ENCODE results near the gene TCF12.
A peak's percentile ranks its signal among the peaks of the same experiment; 100 is the strongest.
"Not testable (repeated sequence)": the region's sequence is repeated elsewhere in the genome, so short reads cannot be mapped to it uniquely, and the experiment has no call there.

Gene TCF12

DNA sequence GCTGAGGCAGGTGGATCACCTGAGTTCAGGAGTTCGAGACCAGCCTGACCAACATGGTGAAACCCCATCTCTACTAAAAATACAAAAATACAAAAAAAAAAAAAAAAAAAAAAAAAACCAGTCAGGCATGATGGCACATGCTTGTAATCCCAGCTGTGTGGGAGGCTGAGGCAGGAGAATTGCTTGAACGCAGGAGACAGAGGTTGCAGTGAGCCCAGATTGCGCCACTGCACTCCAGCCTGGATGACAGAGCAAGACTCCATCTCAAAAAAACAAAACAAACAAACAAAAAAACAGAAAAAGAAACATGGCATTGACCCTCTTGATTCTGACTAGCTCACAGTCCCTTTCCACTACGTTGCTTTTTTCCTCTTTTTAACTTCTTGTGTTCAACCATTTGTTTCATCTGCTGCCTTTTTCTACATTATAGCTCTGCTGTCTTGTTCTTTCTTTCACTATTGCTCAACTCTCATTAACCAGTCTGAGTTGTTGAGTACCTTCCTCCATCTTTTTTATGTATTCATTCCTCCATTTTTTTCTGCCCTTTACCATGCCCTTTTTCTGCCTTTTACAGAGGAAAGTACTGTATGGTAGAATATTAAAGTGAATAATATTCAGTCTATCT lies 179.6 kb downstream of the TCF12 start:
- DNase-seq: not testable (repeated sequence)

DNA sequence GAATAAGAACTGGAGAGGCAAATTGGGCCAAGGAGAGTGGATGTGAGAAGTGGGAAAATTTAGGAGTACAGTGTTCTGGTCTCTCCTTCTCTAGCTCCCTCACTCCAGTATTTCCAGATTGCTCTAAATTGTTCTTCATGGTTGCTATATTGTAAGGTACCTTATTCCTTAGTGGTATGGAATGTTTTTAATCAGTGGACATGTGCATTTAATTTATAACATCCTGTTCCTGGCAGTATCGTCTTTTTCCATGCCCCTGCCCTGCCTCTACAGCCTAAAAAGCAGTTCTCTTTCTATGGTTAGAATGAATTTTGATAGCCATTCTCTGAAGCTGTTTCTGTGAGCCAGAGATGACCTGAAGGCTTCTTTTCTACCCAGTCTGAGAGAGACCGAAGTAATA lies 180.5 kb downstream of the TCF12 start:
- DNase-seq: no peak

DNA sequence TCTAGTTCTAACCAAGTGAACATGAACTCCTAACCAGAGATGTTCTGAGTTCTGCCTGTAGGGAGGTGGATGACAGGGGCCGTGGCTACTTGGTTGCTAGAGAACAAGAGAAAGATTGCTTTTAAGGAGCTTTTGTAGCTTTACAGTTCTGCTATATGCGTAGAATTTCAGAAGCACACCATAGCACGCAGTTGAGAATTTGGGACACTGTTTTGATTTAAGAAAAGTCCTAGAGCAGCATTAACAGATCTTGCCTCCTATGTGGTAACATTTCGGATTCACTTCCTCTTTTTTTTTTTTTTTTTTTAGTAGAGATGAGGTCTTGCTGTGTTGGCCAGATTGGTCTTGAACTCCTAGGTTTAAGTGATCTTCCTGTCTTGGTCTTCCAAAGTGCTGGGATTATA lies 181.7 kb downstream of the TCF12 start:
- no peak for DNase-seq

DNA sequence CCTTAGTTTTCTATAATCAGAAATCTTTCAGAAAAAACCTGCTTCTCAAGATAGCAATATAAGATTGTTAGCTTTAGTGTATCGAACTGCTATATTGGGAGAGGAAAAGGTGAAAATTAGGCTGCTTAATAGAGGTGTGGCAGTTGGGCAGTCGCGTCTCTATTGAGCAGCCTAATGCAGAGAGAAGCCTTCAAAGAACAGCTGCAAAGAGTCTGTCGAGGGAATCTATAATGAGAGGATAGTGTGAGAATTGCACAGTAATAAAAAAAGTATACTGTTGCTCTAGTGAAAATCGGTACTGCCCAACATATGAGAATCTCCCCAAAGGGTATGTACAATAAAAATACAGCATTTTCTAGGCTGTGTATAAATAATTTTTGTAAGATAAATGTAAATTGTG lies 184.4 kb downstream of the TCF12 start:
- DNase-seq: no peak

DNA sequence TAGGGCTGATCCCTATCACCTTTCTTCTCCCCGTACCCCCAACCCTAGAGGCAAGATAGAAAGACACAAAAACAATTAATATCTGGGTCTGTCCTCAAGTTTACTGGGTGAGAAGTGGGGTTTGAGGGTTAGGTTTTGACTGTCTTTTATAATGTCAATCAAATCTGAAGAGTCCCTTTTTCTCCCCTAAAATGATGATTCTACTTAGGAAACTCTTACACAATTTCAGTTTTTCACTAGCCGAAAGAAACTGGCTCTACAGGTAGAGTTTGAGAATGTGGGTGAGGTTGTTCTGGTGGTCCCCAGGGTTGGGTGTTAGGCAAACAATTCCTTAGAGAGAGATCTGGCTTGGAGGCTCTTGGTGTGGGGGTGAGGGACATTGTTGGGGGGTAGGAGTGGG lies 189.9 kb downstream of the TCF12 start:
- no peak for DNase-seq

DNA sequence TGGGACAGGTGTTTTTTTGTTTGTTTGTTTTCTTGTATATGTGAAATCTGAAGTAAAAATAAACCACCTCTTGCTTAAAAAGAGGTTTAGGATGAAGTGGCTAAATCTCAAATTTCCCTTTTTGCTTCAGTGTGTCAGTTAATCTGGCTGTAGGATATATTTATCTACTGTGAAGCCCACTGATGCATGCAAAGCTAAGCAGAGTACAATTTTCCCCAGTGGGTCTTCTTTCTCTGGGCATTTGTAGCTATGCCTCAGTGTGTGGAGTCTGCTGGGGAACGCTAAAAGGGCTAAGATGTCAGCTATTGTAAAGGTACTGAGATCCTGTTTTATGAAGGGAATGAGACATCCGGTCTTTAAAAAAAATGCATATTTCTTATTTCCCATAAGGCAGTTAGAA lies 190.6 kb downstream of the TCF12 start:
- no peak for DNase-seq

DNA sequence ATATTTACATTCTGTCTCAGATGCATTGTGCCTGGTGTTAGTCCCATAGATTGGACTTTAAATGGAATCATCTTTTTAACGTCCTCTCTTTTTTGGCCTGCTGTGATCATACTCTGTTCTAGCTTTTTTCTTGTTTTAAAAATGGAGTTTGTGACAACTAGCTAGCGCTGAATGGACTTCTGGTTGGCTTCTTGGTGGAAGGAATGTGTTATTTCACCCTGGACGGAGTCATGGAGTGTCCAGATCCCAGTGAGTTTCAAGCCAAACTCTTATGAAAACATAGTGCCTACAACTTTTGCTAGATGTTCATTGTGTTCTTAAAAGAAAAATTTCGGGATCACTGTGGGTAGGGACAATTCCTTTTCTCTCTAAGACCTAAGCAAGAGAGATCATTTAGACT lies 192.6 kb downstream of the TCF12 start:
- DNase-seq: no peak

DNA sequence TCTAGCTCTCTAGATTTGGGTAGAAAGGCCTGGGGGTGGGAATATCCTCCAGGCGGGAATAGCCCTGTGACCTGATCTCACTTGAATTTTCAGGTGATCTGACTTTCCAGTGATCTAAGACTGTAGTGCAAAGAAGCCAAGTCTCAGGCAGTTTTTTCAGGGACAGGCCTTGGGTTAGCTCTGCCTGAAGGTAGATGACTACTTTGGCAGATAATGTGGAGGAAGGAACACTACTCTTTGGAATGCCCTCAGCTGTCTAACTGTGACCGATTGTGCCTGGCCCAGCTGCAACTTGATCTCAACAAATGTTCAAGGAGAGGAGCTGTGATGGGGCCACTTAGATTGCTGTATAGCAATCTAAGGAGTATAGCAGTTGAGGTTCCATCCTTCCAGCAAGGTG lies 193.7 kb downstream of the TCF12 start:
- DNase-seq: no peak

DNA sequence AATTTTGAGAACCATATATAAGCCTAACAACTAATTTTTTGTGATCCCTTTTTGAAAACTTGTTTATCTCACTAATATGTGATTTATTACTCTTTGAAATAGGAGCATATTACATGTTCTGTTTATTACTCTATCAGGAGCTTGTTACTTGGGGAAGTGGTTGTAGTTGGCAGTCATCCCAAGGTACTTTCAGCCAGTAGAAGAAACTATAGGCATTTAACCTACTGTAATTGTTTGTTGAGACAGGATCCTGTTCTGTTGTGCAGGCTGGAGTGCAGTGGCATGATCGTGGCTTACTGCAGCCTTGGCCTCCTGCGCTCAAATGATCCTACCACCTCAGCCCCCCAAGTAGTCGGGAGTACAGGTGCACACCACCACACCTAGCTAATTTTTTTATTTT lies 195.6 kb downstream of the TCF12 start:
- DNase-seq: no peak

DNA sequence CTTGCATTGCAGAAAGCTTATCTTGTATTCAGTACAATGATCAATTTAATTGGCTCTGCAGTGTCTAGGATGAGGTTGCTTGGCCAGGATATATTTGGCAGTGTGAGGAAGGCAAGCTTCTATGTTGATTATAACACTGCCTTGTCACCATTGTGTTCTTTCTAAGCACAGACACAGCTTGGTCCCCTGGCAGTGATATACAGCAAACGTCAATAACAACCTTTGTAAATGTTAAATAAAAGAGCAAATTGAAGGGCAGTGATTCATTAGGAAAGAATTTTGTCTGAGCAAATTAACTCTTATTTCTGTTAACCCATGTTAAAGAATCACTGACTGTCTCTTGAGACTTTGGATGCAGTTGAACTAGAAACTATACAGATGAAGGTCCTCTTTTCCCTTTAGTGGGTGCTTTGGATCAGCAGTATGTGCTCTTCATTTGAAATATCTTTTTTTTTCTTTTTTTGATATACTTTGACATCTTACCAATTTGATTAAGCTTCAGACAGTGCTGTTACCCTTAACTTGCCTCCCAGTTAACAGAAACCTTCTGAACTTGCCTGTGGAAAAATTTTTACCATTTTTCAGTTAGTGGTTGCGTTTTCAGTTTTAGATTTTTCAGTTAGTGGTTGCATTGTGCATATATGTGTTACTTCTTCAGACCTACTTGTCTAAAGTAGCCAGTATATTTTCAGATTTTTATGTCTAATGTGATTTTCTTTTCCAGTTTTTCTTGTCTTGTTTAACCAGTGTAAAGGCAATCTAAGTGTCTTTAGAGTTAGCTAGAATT lies 199.8 kb downstream of the TCF12 start:
- DNase-seq: no peak

DNA sequence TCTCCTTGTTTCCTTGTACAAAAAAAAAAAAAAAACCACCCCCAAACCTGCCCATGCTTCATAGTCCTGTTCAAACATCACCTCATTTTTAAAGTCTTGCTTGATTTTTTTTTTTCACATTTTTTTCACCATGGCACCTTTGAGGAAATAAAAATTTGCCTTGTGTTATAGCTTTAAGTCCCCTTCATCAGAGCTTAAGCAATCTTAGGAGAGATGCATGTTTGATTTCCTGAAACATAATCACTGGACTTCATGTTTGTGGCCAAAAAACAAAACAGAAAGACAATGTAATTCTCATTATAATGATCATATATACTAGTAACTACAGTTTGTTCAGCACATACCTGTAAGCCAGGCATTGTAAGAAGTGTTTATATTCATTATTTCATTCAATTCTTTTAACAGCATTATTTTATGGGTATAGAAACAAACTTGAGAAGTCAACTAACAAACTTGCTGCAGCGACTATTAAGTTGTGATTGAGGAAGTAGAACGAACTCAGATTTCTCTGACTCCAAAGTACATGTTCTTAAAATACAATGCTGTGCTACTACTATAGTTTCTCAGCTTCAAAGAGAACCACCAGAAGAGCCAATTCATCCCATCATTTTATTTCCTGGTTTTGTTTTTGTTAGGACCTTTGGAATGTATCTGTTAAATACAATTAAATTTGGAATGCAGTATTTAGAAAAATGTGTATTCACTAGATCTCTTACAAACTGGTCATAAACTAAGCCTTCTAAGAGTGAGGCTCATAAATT lies 203.8 kb downstream of the TCF12 start:
- DNase-seq: no peak

DNA sequence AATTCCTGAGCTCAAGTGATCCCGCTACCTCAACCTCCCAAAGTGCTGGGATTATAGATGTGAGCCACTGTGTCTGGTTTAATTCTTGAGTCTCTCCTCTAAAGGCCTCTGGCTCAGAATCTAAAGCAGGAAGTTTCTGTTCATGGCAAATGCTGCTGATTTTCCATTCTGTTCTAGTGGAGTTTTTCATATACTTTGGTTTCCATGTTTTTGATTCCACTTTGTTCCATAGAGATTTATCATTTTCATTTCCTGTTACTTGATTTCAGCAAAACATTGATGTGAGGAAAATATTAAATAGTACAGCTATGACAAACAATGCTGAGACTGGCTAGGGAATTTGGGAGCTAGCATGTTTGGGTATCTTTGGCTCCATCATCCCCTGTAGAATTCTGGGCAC lies 205.6 kb downstream of the TCF12 start:
- DNase-seq: no peak

DNA sequence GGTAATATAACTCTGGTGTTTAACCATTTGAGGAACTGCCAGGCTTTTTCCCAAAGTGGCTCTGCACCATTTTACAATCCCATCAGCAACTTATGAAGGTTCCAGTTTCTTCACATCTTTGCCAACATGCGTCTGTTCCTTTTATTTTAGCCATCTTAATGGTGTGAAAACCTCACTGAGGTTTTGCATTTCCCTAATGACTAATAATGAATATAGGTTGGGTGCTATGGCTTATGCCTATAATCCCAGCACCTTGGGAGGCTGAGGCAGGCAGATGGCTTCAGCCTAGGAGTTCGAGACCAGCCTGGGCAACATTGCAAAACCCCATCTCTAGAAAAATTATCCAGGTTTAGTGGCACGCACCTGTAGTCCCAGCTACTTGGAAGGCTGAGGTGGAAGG lies 210.6 kb downstream of the TCF12 start:
- no peak for DNase-seq

DNA sequence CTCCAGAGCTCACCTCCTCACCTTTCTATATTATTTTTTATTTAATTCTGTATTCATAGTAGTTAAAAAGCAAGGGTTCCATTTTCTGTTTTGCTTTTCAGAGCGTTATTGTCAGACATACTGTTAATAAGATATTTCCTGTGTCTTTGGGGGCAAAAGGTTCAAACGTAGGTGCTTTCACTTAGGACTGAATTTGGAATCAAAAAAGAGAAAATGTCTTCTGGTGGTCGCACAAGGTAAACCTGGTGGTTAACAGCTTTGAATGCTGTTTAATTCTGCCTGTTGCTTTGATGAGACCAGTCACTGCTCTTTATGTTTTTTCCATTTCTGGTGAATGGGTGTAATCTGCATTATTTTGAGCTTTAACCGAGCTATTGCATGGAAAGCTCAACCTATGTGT lies 212.5 kb downstream of the TCF12 start:
- no peak for DNase-seq

DNA sequence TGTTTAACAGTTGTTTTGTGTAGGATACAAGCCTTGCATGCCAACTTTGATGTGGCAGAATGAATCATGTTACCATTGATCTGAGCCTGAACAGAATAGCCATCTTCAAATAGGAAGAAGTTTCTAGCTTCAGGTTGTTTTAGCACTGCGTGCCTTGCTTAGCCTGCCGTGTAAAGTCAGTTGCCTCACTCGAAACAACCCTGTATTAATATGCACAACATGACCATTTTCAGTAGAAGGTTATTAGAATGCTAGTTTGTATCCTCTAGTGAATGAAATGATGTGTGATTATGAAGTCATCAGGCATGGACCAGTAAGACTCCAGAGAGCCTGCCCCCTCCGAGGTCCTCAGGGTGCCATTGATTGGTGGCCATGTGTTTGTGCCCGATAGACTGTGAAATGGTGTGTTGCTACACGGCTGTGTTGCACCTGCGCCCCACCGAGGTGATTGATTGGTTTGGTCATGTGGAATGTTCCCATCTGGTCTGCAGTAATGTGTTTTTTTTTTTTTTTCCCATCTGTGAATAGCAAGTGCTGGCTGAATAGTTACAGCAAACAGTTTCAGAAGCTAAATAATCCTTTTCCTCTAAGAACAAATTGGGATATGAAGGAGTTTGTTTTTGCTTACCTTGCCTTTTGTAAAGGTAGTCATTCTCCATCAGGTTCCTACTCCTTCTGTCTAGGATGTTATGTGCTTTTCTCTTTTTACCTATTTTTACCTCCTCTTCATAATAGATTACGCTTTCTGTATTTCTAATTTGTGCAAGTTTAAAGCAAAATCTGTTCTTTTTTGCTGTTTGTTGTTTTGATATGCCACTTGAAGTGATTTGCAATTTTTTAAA lies 214.9 kb downstream of the TCF12 start:
- DNase-seq: peak; percentile 93

DNA sequence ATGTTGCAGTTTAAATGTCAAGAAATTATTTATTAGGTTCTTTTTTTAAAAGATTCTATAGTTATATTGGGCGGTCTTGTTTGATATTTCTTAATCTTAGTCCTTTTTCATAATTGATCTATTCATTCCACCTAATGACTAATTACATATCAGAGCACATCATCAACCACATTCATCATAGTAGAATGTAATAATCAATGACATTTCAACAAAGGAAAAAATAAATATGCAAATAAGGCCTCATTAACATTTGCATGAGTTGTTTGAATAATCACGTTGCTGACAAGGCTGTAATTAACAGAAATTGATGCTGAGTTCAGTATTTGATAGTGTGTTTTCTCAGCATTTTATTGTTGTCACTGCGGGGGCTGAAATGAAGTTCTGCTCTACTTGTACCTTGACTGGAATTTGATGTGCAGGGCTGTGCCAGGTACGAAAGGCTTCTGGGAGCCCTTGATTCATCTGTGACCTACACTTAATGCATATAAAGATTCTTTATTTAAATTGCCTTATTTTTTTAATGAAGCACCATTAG lies 215.7 kb downstream of the TCF12 start:
- DNase-seq: no peak

DNA sequence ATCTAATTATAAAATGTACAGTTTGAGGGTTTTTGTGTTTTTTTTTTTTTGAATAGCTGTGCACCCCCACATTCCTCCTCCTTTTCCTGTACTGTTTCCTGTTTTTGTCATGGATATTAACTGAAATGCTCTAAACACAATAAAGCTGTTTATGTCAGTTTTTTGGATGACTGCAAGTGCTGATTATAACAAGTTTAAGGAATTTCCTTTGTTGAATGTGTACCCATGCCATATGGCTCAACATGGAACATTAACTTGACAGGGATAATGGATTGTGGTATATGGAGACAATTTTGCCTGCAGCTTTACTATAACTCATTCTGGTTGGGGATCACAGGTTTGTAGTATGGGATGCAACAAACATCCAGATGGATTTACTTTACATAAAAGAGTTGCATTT lies 216.4 kb downstream of the TCF12 start:
- DNase-seq: peak; percentile 91

DNA sequence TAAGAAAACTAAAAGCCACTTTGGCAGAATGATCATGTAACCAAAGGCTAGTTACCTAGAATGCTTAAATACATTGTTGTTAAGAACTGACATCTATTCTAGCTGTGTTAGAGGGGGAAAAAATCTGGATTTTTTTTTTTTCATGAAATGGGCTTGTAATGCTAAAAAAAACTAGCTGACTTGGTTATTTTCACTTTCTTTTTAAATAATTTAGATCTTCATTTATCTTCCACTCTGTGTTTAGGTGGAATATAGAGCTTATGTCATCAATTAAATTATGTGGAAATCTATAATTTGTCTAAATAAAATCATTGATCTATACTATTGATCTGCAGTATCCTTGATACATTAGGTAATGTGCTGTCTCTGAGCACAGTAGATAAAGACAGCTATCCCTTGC lies 217.4 kb downstream of the TCF12 start:
- no peak for DNase-seq

DNA sequence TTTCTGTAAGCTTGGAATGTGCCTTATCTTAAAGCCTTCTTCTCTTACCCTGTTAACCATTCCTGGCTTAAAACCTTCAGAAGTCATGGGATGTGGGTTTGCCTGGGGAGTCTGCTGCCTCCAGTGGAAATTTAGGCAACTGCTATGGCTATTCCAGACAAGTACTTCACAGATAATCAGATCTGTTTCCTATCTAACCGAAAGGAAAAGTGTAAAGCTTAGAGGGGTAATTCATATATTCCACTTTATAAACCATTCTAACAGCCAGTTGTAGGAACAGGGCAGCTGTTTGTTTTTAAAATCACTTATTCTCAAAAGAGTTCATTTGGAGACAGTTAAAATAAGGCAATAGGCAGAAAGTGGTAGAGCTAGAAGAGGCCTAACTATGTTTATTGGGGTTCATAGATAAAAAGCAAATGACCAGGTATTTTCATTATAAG lies 219.9 kb downstream of the TCF12 start:
- no peak for DNase-seq

DNA sequence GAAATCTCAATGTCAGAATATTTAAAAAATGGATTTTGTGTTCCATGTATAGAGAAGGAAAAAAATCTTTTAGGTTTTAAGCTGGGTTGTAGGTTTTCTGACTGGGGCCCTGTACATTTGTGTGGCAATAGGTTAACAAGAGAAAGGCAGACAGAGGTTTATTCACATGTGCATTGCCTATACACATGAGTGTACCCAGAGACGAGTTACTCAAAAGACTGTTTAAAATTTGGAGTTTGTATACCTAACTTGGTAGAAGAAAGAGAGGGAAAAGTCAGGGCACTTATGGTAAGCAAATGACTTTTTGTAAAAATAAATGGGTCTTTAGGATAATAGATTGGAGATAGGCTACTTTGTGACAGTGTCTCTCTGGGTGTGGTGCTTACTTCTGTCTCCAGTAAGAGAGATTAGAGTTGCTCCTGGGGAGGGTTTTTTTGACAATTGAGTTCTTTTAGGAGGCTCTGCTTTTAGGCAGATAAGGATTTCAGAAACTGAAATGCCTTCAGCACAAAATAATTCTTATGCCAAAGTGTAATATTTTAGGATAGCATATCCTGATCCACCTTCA lies 225.2 kb downstream of the TCF12 start:
- no peak for DNase-seq

DNA sequence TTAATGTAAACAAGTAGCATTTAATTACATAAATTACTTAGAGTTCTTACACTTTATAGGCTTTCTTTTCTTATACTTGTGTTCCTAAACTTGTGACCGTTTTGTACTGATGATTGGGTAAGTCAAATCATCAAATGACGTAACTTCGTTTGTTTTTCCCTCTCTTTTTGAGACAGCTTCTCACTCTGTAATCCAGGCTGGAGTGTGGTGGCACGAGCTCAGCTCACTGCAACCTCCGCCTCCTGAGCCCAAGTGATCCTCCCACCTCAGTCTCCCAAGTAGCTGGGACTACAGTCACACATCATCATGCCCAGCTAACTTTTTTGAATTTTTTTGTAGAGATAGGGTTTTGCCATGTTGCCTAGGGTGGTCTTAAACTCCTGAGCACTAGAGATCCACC lies 226.0 kb downstream of the TCF12 start:
- no peak for DNase-seq

DNA sequence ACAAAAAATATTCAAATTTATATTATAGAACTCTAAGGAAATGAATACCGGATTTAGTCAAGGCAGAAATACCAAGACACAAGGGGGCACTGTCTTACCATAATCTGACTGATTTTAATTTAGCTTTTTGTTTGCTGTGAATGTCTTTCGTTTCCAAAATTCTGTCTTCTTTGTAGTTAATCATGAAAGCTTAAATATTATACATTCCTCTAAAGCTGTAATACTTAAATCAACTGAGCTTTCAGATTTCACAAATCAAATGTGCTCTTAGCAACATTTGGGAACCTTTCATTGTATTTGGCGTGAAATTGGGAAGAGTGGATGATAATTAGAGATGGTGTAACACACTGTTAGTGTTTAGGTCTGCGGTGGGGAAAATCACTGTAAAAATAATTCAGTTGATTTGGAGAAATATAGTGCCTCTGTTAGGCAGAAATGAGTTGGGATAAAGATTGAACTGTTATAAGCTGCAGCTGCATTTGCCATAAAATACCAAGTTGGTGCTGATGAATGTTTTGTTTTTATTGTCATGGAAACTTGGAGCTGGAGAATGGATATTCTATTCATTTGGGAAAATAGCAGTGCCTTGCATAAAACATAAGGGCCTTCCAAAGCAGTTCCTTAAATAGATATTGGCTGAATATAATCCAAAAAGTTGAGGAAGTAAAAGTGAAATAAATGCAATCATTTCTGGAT lies 228.2 kb downstream of the TCF12 start:
- DNase-seq: peak; percentile 56
